HG02840 (cell line): ENCODE results near the gene CPT1A.

Experiments used
- ATAC-seq: cut with Tn5 transposase; IDR thresholded peaks from one replicate; pipeline ENCODE4 v1.9.1; 2021; ENCODE audit warnings: mild to moderate bottlenecking, moderate library complexity, moderate number of reproducible peaks; ENCODE audit not compliant: unreplicated experiment, low FRiP score

The CPT1A gene

GRCh38 chr11:68804786-68805185 is 36.9 kb downstream of the CPT1A start:
- ATAC-seq = no peak

- ATAC-seq = no peak
Measured at GRCh38 chr11:68803766-68804165, 38.0 kb downstream of the CPT1A start.

- no peak for ATAC-seq
Measured at GRCh38 chr11:68798221-68798813, 43.4 kb downstream of the CPT1A start.

GRCh38 chr11:68796801-68797200 is 44.9 kb downstream of the CPT1A start:
- no peak for ATAC-seq

- no peak for ATAC-seq
Measured at GRCh38 chr11:68792400-68792966, 49.2 kb downstream of the CPT1A start.

GRCh38 chr11:68784653-68785052 is 57.1 kb downstream of the CPT1A start:
- ATAC-seq = no peak

GRCh38 chr11:68783216-68783821 is 58.4 kb downstream of the CPT1A start:
- no peak for ATAC-seq

GRCh38 chr11:68782711-68783110 is 59.0 kb downstream of the CPT1A start:
- ATAC-seq = no peak

GRCh38 chr11:68780829-68781228 is 60.9 kb downstream of the CPT1A start:
- ATAC-seq = no peak

- no peak for ATAC-seq
Measured at GRCh38 chr11:68778205-68778604, 63.5 kb downstream of the CPT1A start.

- no peak for ATAC-seq
Measured at GRCh38 chr11:68776442-68777235, 65.1 kb downstream of the CPT1A start.

GRCh38 chr11:68775951-68776388 is 65.7 kb downstream of the CPT1A start:
- no peak for ATAC-seq

- no peak for ATAC-seq
Measured at GRCh38 chr11:68774194-68774585, 67.5 kb downstream of the CPT1A start.

GRCh38 chr11:68773521-68774193 is 68.1 kb downstream of the CPT1A start:
- no peak for ATAC-seq

- ATAC-seq = no peak
Measured at GRCh38 chr11:68772936-68773335, 68.8 kb downstream of the CPT1A start.

GRCh38 chr11:68770781-68771180 is 70.9 kb downstream of the CPT1A start:
- ATAC-seq = no peak

GRCh38 chr11:68767672-68768071 is 74.0 kb downstream of the CPT1A start:
- no peak for ATAC-seq

GRCh38 chr11:68766786-68767185 is 74.9 kb downstream of the CPT1A start:
- ATAC-seq = no peak

GRCh38 chr11:68764746-68765145 is 77.0 kb downstream of the CPT1A start:
- no peak for ATAC-seq

GRCh38 chr11:68763926-68764657 is 77.6 kb downstream of the CPT1A start:
- ATAC-seq = no peak
